Thyroid gland (tissue), 4 donors: ENCODE results near the gene ALDH2. TPM values are rescaled to one million over a fixed set of nuclear protein-coding genes. Genes with fewer than 3 reads are reported as not detected.
A peak's percentile ranks its signal among the peaks of the same experiment; 100 is the strongest.

Experiments used
- DNase-seq, 2 donors: peaks; one replicate each; pipeline ENCODE4 v3.0.0-alpha.2; 2019
- H3K27ac ChIP-seq, 3 donors: fragments of 200-600 bp; sonication (generic); 1 replicate in 2 of 3; 2 replicates in 1 of 3; pipeline ENCODE4 v1.5.1; 2016 to 2019; ENCODE audit warnings: mild to moderate bottlenecking in 1 of 3, moderate library complexity in 1 of 3
- H3K27me3 ChIP-seq: fragments of 200-600 bp; sonication (generic); one replicate; pipeline ENCODE4 v1.5.1; 2019
- H3K36me3 ChIP-seq, 2 donors: fragments of 200-600 bp; sonication (generic); one replicate each; pipeline ENCODE4 v1.5.1; 2016 to 2019
- H3K4me1 ChIP-seq, 2 donors: fragments of 200-600 bp; sonication (generic); one replicate each; pipeline ENCODE4 v1.5.1; 2017 to 2019
- H3K4me3 ChIP-seq, 3 donors: fragments of 200-600 bp; sonication (generic); replicated peaks in 1 of 3; 1 replicate in 2 of 3; 2 replicates in 1 of 3; pipeline ENCODE4 v1.5.1; 2016; ENCODE audit warnings: mild to moderate bottlenecking in 1 of 3
- H3K9me3 ChIP-seq: fragments of 200-600 bp; sonication (generic); one replicate; pipeline ENCODE4 v1.5.1; 2017
- POLR2A ChIP-seq, 2 donors: fragments of 450-650 bp; IDR thresholded peaks; one replicate each; pipeline ENCODE4 v1.6.1; 2017; ENCODE audit warnings: antibody characterized with exemption in 2 of 2, mild to moderate bottlenecking in 2 of 2, moderate library complexity in 1 of 2
- WGBS, 2 donors: methylation state at CpG; one replicate each; pipeline ENCODE4 v1.1.5; 2017; 5-methylcytosine and 5-hydroxymethylcytosine counted together
- intact Hi-C: fragments of 100-400 bp; cut with DNase I; formaldehyde crosslinking; loops from one replicate; pipeline ENCODE4 v1.15.1; 2023
- total RNA-seq, 4 donors: library from RNA; depleted of rRNA; stranded (reverse); fragments of >200 nt; gene quantifications; one replicate each; pipeline ENCODE4 v1.2.3, GENCODE V29; 2016
- TF ChIP-seq, protein P1 (sequence below), 6 experiments: fragments of 200-600 bp in 3 of 6; fragments of 450-650 bp in 3 of 6; sonication (generic) in 3 of 6; IDR thresholded peaks; one replicate each; pipeline ENCODE4 v1.5.1; 2016 to 2019; ENCODE audit warnings: antibody characterized with exemption in 6 of 6, mild to moderate bottlenecking in 2 of 6, inconsistent platforms in 1 of 6, moderate library complexity in 1 of 6

ALDH2 gene
- total RNA-seq, 4 donors from 2014 or later = 90.7 to 112 (median 97.8) TPM

DNA sequence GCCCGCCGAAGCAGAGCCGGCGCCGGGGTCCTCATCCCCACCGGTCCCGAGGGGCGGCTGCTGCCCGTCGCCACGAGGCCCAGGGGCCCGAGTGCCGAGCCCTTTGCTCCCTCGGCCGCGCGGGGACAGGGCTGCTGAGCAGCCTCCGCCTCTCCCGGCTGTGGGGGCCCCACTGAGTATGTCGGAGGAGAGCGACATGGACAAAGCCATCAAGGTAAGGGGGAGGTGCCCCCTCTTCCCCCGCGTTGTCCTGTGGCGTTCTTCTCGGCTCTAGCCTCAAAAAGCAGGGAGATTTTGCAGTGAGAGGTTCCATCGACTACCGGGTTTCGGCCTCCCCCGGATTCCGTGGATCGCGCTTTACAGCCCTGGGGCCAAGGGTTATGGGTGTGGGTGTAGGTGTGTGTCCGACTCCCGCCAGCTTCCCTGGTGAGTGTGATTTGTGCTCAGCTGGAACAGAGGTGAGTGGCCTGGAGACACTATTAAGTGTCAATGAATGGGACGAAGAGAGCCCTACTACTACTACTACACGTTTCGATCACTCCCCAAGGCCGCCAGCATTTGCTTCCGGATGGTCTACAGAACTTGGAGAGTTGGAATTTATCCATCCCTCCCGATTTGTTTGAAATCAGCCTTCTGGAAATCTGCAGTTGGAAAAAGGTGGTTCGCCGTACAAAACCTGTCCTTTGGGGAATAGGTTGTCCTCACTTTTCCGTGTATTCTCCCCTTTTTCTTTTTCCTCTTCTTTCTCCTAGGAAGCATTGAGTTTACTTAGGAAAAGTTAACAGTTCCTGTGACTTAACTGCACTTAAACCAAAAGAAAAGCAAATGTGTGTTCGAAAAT lies 76.0 kb downstream of the ALDH2 start:
- intact Hi-C loops = loop anchor here (10.0 kb wide), 1 partner anchor 172 kb away; the partner anchor contains the start of genes ERP29 and TMEM116
- H3K4me1 ChIP-seq = peaks cover 15 to 29% of the 10 kb centered on the region in 2 donors
- TF ChIP-seq POLR2A (IDR thresholded peaks at IDR 0.05) = no peak
- TF ChIP-seq, protein P1, sequence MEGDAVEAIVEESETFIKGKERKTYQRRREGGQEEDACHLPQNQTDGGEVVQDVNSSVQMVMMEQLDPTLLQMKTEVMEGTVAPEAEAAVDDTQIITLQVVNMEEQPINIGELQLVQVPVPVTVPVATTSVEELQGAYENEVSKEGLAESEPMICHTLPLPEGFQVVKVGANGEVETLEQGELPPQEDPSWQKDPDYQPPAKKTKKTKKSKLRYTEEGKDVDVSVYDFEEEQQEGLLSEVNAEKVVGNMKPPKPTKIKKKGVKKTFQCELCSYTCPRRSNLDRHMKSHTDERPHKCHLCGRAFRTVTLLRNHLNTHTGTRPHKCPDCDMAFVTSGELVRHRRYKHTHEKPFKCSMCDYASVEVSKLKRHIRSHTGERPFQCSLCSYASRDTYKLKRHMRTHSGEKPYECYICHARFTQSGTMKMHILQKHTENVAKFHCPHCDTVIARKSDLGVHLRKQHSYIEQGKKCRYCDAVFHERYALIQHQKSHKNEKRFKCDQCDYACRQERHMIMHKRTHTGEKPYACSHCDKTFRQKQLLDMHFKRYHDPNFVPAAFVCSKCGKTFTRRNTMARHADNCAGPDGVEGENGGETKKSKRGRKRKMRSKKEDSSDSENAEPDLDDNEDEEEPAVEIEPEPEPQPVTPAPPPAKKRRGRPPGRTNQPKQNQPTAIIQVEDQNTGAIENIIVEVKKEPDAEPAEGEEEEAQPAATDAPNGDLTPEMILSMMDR (IDR thresholded peaks at IDR 0.05) = no peak
- peak overlapping the region; percentile 82 to 91 (median 86) for H3K27ac ChIP-seq
- WGBS, 2 donors = 5 to 6% methylated on average over 19 to 27 of the region's 44 CpGs
- peak in 1 of 2 donors; percentile 1 for DNase-seq
- H3K4me3 ChIP-seq = peak overlapping the region; percentile 87 to 90 (median 88)
- H3K9me3 ChIP-seq = no peaks in the 10 kb centered on the region
- no peaks in the 10 kb centered on the region for H3K36me3 ChIP-seq
- H3K27me3 ChIP-seq = no peaks in the 10 kb centered on the region

DNA sequence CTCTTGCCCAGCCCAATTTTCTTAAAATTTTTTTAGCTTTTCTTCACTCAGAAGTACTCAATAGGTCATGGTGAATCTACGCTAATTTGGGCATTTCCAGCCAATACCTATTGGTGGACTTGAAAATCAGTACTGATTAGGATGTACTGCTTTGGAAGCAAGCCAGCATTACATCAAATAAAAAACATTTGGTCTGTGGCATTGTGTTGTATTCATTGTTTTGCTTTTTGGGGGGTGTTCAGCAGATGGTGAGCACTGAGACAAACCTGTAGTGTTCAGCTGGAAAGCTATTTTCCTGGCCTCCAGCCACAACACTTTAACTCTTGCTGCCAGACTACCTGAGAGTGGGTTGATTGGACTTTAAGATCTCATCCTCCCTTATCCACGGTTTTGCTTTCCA lies 79.3 kb downstream of the ALDH2 start:
- no peak for DNase-seq
- no peaks in the 10 kb centered on the region for H3K27me3 ChIP-seq
- H3K4me3 ChIP-seq = no peak overlapping the region
- peaks cover 8 to 19% of the 10 kb centered on the region in 2 donors for H3K4me1 ChIP-seq
- no peak overlapping the region for H3K27ac ChIP-seq
- 64 to 70% methylated on average over 2 of the region's 2 CpGs for WGBS, 2 donors
- intact Hi-C loops = loop anchor here (10.0 kb wide), 1 partner anchor 169 kb away; the partner anchor contains the start of genes ERP29 and TMEM116
- H3K36me3 ChIP-seq = no peaks in the 10 kb centered on the region
- TF ChIP-seq, protein P1 (IDR thresholded peaks at IDR 0.05) = no peak
- no peak for TF ChIP-seq POLR2A (IDR thresholded peaks at IDR 0.05)
- no peaks in the 10 kb centered on the region for H3K9me3 ChIP-seq

DNA sequence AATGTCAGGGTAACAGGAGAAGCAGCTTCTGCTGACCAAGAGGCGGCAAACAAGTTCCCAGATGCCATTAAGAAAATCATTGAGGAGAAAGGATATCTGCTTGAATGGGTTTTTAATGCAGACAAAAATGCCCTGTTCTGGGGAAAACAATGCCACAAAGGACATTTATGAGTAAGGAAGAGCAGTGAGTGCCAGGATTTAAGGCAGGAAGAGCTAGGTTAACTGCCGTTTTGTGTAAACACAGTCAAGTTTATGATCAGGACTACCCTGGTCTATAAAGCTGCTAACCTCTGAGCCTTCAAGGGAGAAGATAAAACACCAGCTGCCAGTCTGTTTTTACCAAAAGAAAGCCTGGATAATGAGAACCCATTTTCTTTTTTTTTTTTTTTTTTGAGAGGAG lies 83.8 kb downstream of the ALDH2 start:
- Histone ChIP-seq H3K27me3 (no peaks in the 10 kb centered on the region), H3K36me3 (no peaks in the 10 kb centered on the region), H3K4me1 (no peaks in the 10 kb centered on the region), H3K4me3 (no peak overlapping the region), H3K9me3 (no peaks in the 10 kb centered on the region), H3K27ac (no peak overlapping the region)
- DNase-seq = no peak
- TF ChIP-seq, protein P1 (IDR thresholded peaks at IDR 0.05) = no peak
- no peak for TF ChIP-seq POLR2A (IDR thresholded peaks at IDR 0.05)
- 91 to 94% methylated on average over 2 of the region's 2 CpGs for WGBS, 2 donors
- intact Hi-C loops = no loop called here

DNA sequence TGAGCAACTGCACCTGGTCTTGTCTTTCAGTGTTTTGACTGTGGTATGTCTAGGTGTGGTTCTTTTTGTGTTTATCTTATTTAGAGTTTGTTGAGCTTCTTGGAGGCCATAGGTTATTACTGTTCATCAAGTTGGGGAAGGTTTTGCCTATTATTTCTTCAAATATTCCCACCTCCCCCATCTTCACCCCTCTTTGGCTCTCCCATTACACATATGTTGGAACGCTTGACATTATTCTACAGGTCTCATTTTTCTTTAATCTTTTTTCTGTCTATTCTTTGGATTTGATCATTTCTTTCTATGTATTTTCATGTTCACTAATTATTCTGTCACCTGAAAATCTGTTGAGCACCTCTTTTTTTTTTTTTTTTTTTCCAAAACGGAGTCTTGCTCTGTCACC lies 91.5 kb downstream of the ALDH2 start:
- Histone ChIP-seq H3K27ac (no peak overlapping the region), H3K4me1 (no peaks in the 10 kb centered on the region), H3K9me3 (no peaks in the 10 kb centered on the region), H3K4me3 (no peak overlapping the region), H3K36me3 (no peaks in the 10 kb centered on the region), H3K27me3 (no peaks in the 10 kb centered on the region)
- WGBS, 2 donors = 98% methylated on average over 2 of the region's 2 CpGs
- no peak for DNase-seq
- no peak for TF ChIP-seq POLR2A (IDR thresholded peaks at IDR 0.05)
- TF ChIP-seq, protein P1 (IDR thresholded peaks at IDR 0.05) = no peak
- intact Hi-C loops = no loop called here

DNA sequence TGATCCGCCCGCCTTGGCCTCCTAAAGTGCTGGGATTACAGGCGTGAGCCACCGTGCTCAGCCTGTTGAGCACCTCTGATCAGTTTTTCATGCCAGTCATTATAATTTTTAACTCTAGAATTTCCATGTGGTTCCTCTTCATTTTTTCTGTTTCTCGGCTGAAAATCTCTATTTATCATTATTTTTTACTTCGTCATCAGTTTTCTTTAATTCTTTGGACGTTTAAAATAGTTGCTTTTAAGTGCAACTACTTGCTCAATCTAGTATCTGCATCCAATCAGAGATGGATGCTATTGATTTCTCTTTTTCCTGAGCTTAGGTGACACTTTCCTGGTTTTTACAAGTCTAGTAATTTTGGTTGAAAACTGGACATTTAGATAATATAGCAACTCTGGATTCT lies 92.0 kb downstream of the ALDH2 start:
- H3K9me3 ChIP-seq = no peaks in the 10 kb centered on the region
- no peaks in the 10 kb centered on the region for H3K36me3 ChIP-seq
- H3K4me3 ChIP-seq = no peak overlapping the region
- intact Hi-C loops = no loop called here
- H3K27me3 ChIP-seq = no peaks in the 10 kb centered on the region
- no peaks in the 10 kb centered on the region for H3K4me1 ChIP-seq
- 94 to 98% methylated on average over 7 of the region's 7 CpGs for WGBS, 2 donors
- no peak for DNase-seq
- TF ChIP-seq POLR2A (IDR thresholded peaks at IDR 0.05) = no peak
- TF ChIP-seq, protein P1 (IDR thresholded peaks at IDR 0.05) = no peak
- no peak overlapping the region for H3K27ac ChIP-seq
